ENCODE measurements around the gene ACSS2. TPM values are rescaled to one million over a fixed set of nuclear protein-coding genes. Genes with fewer than 3 reads are reported as not detected.

The ACSS2 gene
- total and polyA plus RNA-seq, 2 experiments from 2014 or later: 26.1 to 49.3 TPM

- TF ChIP-seq ZNF462 (CRISPR knock-in tag; IDR thresholded peaks at IDR 0.05) (no peak), CTCF (conservative IDR thresholded peaks at IDR 0.05; ENCODE audit: low read depth in 2 of 2) (no peak), NANOG (IDR thresholded peaks at IDR 0.05; ENCODE audit: borderline replicate concordance) (no peak), ETS1 (IDR thresholded peaks at IDR 0.05) (no peak), POLR2AphosphoS5 (IDR thresholded peaks at IDR 0.05; ENCODE audit: low read depth) (no peak)
Observed at GRCh38 chr20:34859826-34860545, 16.4 kb upstream of the ACSS2 start (continued).

Data from GM23338 (cell line).